Suprapubic skin (tissue), 4 donors: ENCODE measurements around the gene TRIM25.

Experiments
- CTCF ChIP-seq, 2 donors: fragments of 200-600 bp in 1 of 2; fragments of 450-650 bp in 1 of 2; sonication (generic) in 1 of 2; IDR thresholded peaks; one replicate each; pipeline ENCODE4 v1.5.1; 2016 to 2019; ENCODE audit warnings: antibody characterized with exemption in 2 of 2, mild to moderate bottlenecking in 1 of 2, moderate library complexity in 1 of 2
- POLR2A ChIP-seq, 2 donors: fragments of 450-650 bp; IDR thresholded peaks; one replicate each; pipeline ENCODE4 v1.6.1; 2017; ENCODE audit warnings: antibody characterized with exemption in 2 of 2, mild to moderate bottlenecking in 2 of 2, moderate library complexity in 2 of 2
- POLR2AphosphoS5 ChIP-seq, 3 donors: sonication (generic); formaldehyde crosslinking; IDR thresholded peaks; one replicate each; pipeline ENCODE4 v1.6.1; 2017; ENCODE audit warnings: antibody characterized with exemption in 3 of 3

DNA sequence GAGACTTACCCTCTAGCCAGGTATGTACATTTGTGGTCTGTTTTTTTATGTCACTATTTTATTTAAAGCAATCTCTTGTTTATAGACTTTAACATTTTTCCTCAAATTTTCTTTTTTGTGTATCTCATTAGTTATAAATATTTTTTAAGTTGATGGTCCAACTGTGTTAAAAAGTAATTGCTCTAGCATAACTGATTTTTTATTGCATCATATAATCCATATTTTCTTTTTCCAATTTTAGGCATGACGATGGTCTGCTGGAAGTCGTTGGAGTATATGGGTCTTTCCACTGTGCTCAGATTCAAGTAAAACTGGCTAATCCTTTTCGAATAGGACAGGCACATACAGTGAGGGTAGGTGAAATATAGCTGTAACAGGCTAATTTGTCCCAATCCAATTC is 52.0 kb downstream of the TRIM25 start:
- no peak for TF ChIP-seq POLR2AphosphoS5 (IDR thresholded peaks at IDR 0.05)
- TF ChIP-seq POLR2A (IDR thresholded peaks at IDR 0.05), result no peak
- no peak for TF ChIP-seq CTCF (IDR thresholded peaks at IDR 0.05)
